GM08714 (cell line): ENCODE measurements around the gene NUTM2D.
"Not testable (repeated sequence)": the region's sequence is repeated elsewhere in the genome, so short reads cannot be mapped to it uniquely, and the experiment has no call there.

Experiments used
- H3K4me3 ChIP-seq: fragments of 200-500 bp; sonication (Bioruptor generic); 2 replicates; pipeline ENCODE4 v1.5.1; 2014; ENCODE audit warnings: mild to moderate bottlenecking, low read length, inconsistent platforms

Gene NUTM2D

DNA sequence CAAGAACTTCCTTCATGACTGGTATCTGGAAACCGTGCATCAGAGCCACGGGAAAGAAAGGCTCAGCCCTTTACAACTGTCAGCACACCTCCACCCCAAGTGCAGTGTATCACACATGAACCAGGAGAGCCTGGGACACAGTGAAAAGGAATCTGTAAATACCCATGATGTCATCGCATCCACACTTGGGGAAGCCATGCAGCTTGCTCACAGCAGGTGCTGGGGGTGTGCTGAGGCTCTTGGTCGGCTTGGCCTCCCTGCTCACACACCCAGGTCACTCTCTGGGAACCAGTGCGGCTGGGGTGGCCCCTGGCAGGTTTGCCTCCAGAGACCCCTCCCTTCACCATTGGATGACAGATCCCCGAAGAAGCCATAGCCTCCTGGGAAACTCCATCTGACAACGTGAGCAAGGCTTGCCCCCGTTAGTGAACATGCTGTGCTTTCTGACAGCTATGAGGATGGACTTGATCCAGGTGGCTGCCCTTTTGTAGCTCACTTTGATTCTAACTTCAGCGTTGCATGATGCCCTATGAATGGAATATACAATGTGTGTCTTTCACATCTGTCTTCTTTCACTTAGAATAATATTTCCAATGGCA lies 12.1 kb downstream of the NUTM2D start:
- not testable (repeated sequence) for H3K4me3 ChIP-seq

- not testable (repeated sequence) for H3K4me3 ChIP-seq
Measured at GRCh38 chr10:87374091-87374490, 16.5 kb downstream of the NUTM2D start.

GRCh38 chr10:87379115-87379514 lies 21.6 kb downstream of the NUTM2D start:
- not testable (repeated sequence) for H3K4me3 ChIP-seq

DNA sequence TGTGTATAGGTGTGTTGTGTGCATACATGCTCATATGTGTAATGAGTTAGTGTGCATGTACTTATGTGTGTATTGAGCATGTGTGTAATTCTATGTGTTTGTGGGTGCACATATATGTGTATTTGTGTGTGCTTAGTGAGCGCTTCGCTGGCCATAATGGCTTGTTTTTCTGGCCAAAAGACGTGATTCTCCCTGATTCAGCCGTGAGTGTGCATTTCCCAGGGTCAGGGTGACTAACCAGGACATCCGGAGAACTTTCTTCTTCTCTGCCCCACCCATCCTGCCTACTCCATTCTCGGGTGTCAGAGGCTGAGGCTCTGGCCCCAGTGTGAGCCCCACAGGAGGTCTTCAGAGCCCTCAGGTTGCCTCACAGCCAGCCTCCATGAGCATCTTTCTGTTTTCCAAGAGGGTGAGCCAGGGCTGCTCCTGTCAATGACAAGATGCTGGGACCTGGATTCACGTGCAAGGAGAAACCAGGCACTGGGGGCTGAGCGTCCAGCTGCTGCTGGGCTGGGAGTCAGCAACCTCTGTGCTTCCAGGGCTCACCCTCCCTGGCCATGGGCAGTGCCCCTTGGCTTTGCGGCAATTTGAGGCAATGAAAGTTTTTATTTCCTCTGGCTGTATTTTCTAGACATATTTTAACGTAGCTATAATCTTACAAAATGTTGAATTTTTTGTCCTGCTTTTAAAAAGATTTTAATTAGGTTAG lies 25.8 kb downstream of the NUTM2D start:
- not testable (repeated sequence) for H3K4me3 ChIP-seq

DNA sequence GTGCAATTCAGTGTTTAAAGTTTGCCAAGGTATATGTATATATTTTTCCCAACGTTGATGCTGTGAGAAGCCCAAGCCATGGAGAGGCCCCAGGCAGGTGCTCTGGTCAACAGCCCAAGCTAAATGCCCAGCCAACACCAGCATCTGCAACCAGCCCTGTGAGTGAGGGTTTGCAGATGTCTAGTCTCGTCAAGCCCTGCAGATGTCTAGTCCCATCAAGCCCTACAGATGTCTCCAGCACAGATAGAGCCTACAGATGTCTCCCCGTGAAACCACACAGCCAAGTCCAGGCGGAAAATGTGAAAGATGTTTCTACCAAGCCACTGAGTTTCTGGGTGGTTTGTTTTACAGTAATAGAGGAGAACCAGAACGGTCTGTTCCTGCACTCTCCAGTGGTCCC lies 26.7 kb downstream of the NUTM2D start:
- not testable (repeated sequence) for H3K4me3 ChIP-seq

DNA sequence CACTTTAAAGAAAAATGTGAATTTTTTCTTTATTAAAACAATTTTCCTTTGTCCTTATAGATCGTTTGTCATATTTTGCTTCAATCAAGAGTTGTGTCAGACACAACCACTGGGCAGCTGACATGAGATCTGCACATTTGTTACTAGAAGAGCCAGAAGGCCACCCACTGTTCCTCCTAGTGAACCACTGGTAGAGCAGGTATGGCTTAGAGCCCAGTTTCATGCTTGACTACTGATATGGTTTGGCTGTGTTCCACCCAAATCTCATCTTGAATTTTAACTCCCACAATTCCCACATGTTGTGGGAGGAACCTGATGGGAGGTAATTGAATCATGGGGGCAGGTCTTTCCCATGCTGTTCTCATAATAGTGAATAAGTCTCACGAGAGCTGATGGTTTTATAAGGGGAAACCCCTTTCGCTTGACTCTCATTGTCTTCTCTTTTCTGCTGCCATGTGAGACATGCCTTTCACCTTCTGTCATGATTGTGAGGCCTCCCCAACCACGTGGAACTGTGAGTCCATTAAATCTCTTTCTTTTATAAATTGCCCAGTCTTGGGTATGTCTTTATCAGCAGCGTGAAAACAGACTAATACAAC lies 28.3 kb downstream of the NUTM2D start:
- not testable (repeated sequence) for H3K4me3 ChIP-seq

- H3K4me3 ChIP-seq = not testable (repeated sequence)
Measured at GRCh38 chr10:87391360-87391759, 33.8 kb downstream of the NUTM2D start.

DNA sequence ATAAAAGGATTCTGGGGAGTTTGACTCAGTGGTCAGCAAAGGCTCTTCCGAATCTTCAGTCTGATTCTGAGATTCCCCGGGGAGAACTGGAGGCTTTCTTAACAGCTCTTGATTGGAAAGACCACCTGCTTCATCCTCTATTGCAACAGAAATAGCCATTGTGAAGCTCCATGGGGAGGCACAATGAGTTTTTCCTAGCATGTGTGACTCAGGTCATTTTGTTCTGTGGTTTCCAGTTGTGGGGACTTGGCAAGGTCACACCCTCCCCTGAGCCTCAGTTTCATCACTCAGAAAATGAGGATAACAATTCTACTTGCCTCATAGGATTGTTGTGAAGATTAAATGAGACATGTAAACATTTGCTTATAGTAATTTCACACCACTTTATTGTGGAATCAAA lies 38.7 kb downstream of the NUTM2D start:
- not testable (repeated sequence) for H3K4me3 ChIP-seq

GRCh38 chr10:87398436-87398835 lies 40.9 kb downstream of the NUTM2D start:
- not testable (repeated sequence) for H3K4me3 ChIP-seq

GRCh38 chr10:87407516-87408467 lies 50.2 kb downstream of the NUTM2D start:
- H3K4me3 ChIP-seq = not testable (repeated sequence)

DNA sequence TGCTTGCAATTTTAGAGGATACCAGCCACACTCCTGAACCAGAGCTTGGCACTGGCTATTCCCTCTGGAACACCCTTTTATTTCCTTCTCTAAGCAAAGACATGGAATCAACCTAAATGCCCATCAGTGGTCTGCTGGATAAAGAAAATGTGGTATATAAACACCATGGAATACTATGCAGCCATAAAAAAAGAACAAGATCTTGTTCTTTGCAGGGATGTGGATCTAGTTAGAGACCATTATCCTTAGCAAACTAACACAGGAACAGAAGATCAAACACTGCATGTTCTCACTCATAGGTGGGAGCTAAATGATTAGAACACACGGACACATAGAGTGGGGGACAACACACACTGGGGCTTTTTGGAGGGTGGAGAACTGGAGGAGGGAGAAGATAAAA lies 56.4 kb downstream of the NUTM2D start:
- not testable (repeated sequence) for H3K4me3 ChIP-seq
